Colonic mucosa (tissue), 4 donors: Measurements from ENCODE around the gene PLPPR3. TPM values are rescaled to one million over a fixed set of nuclear protein-coding genes. Genes with fewer than 3 reads are reported as not detected.

Source experiments
- DNase-seq: peaks from one replicate; pipeline ENCODE4 v3.0.0-alpha.2; 2020
- H3K27ac ChIP-seq: fragments of 200-600 bp; one replicate; pipeline ENCODE4 v1.8.0; 2021
- H3K27me3 ChIP-seq: fragments of 200-600 bp; one replicate; pipeline ENCODE4 v1.8.0; 2021
- H3K36me3 ChIP-seq: fragments of 200-600 bp; one replicate; pipeline ENCODE4 v1.8.0; 2021
- H3K4me1 ChIP-seq: fragments of 200-600 bp; one replicate; pipeline ENCODE4 v1.8.0; 2021; ENCODE audit warnings: mild to moderate bottlenecking
- H3K4me3 ChIP-seq: fragments of 200-600 bp; one replicate; pipeline ENCODE4 v1.8.0; 2021
- H3K9ac ChIP-seq, 2 donors: one replicate each; pipeline ENCODE4 v1.7.0; 2013; ENCODE audit warnings: control low read depth in 2 of 2, low read depth in 2 of 2, low read length in 2 of 2
- H3K9me3 ChIP-seq: fragments of 200-600 bp; one replicate; pipeline ENCODE4 v1.8.0; 2021
- intact Hi-C: fragments of 100-400 bp; cut with DNase I; formaldehyde crosslinking; loops from one replicate; pipeline ENCODE4 v1.14.1; 2022
- total RNA-seq, 2 donors: library from RNA; stranded (reverse); fragmentation: NEBNext Ultra II Directional in 1 of 2; extraction: Animal tissue kit (Norgen Biotek cat#: 25700) in 1 of 2; gene quantifications; one replicate each; pipeline ENCODE4 v1.2.1, GENCODE V29; 2021
- TF ChIP-seq, protein P1 (sequence below): fragments of 200-600 bp; IDR thresholded peaks from one replicate; pipeline ENCODE4 v1.8.0; 2022; ENCODE audit warnings: antibody characterized with exemption, mild to moderate bottlenecking
- donor health status: healthy.
- donor health status: DM: no; HTN: no; CAD: no.
- donor health status: DM: no; HTN: no; CAD: no.

PLPPR3 gene
- total RNA-seq, 2 donors from 2014 or later = 0.22 TPM; not detected in 1

DNA sequence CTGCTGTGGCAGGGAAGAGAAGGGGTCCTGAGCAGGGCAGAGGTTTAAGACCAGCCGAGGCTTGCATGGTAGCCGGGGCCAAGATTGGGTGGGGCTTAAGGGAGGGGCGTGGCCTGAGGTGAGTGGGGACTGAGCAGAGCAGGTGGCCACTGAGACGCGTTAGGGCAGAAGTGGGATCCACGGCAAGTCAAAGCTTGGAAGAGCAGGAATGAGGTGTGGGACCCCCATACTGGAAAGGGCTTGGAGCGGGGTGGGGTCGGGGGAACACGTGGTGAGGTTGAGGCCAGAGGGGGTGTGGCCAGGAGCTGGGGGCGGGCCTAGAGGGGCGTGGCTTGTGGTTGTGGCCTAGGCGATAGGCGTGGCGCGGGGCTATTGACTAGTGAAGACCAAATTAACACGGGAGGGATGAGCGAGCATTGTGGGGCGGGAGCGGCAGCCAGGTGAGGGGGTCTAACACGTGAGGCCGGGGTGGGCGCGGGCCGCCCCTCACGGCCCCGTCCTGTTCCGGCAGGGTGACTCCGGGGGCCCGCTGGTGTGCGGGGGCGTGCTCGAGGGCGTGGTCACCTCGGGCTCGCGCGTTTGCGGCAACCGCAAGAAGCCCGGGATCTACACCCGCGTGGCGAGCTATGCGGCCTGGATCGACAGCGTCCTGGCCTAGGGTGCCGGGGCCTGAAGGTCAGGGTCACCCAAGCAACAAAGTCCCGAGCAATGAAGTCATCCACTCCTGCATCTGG is 41.0 kb upstream of the PLPPR3 start:
- Histone ChIP-seq H3K9ac (peak overlapping the region in 1 of 2 donors; percentile 35), H3K36me3 (no peaks in the 10 kb centered on the region), H3K4me1 (no peaks in the 10 kb centered on the region), H3K27ac (no peak overlapping the region), H3K9me3 (no peaks in the 10 kb centered on the region), H3K4me3 (no peak overlapping the region), H3K27me3 (peaks cover 9% of the 10 kb centered on the region)
- DNase-seq = peak; percentile 74
- TF ChIP-seq, protein P1, sequence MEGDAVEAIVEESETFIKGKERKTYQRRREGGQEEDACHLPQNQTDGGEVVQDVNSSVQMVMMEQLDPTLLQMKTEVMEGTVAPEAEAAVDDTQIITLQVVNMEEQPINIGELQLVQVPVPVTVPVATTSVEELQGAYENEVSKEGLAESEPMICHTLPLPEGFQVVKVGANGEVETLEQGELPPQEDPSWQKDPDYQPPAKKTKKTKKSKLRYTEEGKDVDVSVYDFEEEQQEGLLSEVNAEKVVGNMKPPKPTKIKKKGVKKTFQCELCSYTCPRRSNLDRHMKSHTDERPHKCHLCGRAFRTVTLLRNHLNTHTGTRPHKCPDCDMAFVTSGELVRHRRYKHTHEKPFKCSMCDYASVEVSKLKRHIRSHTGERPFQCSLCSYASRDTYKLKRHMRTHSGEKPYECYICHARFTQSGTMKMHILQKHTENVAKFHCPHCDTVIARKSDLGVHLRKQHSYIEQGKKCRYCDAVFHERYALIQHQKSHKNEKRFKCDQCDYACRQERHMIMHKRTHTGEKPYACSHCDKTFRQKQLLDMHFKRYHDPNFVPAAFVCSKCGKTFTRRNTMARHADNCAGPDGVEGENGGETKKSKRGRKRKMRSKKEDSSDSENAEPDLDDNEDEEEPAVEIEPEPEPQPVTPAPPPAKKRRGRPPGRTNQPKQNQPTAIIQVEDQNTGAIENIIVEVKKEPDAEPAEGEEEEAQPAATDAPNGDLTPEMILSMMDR = no peak
- intact Hi-C loops = loop anchor here (10.0 kb wide), 1 partner anchor 122 kb away; the partner anchor contains the start of gene WDR18

DNA sequence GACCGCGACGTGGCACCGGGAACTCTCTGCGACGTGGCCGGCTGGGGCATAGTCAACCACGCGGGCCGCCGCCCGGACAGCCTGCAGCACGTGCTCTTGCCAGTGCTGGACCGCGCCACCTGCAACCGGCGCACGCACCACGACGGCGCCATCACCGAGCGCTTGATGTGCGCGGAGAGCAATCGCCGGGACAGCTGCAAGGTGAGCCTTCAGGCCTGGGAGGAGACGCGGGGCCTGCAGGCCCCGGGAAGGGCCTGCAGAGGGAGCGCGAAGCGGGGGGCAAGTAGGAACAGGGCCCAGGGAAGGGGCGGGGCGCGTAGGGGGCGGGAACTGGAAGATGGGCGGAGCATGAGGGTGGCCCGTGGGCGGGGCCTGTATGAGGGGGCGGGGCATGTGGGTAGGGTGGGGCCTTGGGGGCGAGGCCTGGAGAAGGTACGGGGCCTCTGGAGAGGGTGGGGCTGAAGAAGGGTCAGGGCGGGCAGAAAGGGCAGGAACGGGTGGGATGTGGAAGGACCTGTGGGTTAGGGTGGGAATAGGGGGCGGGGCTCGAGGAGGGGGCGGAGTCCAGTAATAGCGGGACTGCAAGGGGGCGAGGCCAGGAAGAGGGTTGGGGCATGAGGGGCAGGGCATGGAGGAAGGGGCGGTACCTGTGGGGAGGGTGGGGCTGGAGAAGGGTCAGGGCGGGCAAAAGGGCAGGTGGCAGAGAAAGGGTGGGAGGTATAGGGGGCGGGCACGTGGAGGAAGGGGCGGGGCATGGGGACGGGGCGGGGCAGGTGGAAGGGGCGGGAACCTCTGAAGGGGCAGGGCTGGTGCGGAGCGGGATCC is 40.2 kb upstream of the PLPPR3 start:
- Histone ChIP-seq H3K36me3 (no peaks in the 10 kb centered on the region), H3K27ac (no peak overlapping the region), H3K4me1 (no peaks in the 10 kb centered on the region), H3K4me3 (no peak overlapping the region), H3K9ac (peak overlapping the region in 1 of 2 donors; percentile 1), H3K27me3 (peaks cover 9% of the 10 kb centered on the region), H3K9me3 (no peaks in the 10 kb centered on the region)
- peak; percentile 76 for DNase-seq
- intact Hi-C loops = loop anchor here (10.0 kb wide), 1 partner anchor 123 kb away; the partner anchor contains the start of gene WDR18
- TF ChIP-seq, protein P1 = no peak

DNA sequence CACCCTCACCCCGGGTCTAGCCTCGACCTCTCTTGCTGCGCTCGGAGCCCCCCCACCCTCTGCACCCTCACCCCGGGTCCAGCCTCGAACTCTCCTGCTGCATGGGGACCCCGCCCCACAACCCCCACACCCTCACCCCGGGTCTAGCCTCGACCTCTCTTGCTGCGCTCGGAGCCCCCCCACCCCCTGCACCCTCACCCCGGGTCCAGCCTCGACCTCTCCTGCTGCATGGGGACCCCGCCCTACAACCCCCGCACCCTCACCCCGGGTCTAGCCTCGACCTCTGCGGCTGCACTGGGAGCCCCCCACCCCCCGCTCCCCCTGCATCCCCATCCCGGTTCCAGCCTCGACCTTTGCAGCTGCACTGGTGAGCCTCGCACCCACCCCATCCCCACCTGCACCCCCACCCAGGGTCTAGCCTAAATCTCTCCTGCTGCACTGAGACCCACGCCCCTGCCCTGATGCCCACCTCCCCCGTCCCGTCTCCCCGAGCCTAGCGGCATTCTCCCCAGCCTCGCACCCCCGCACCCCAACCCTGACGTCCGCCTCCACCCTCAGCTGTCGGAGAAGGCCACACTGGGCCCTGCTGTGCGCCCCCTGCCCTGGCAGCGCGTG is 39.5 kb upstream of the PLPPR3 start:
- Histone ChIP-seq H3K36me3 (no peaks in the 10 kb centered on the region), H3K9ac (peak overlapping the region in 1 of 2 donors; percentile 1), H3K4me3 (no peak overlapping the region), H3K9me3 (no peaks in the 10 kb centered on the region), H3K4me1 (no peaks in the 10 kb centered on the region), H3K27me3 (peaks cover 9% of the 10 kb centered on the region), H3K27ac (no peak overlapping the region)
- intact Hi-C loops = loop anchor here (10.0 kb wide), 1 partner anchor 124 kb away; the partner anchor contains the start of gene WDR18
- TF ChIP-seq, protein P1 = no peak
- no peak for DNase-seq

DNA sequence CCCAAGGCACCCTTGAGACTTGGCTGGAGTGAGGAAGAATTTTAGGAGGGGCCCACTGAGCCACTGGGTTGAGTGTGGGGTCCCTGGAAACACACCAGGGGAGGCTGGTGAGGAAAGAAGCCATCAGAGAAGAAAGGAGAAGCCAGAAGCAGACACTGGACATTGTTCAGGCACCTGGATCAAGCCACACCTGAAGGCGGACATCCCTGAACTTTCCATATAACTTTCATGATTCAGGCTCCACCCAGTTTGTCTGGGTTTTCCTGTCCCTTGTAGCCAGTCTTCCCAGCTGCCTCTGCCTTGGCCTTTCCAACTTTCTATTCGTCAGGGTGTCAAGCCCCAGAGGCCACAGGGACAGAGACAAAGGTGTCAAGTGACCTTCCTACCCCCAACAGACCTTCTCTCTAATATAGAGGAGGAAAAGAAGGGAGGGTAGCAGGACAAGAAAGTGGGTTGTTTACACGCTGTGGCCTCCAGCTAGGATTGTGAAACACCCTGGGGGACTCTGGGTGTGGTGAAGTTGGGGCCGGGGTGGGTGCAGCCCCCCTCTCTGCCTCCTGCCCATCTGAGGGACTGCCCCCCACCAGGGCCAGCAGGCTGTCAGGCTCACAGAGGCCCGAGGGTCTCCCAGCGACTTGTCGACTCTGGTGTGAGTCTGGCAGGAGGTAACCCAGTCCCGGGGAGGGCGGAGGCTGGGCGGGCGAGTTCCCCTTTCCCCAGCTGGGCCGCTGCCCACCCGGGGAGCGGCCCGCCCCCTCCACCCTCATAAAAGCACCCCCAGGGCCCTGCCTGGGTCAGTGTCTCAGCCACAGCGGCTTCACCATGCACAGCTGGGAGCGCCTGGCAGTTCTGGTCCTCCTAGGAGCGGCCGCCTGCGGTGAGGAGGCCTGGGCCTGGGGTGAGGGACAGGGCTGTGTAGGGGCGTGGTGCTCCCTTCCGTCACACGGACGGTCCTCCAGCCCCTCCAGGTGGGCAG is 37.4 kb upstream of the PLPPR3 start, which contains the start of gene CFD:
CFD (plus strand) TSS at position 797 of the 976 bp plus-strand sequence; CDS start at position 823, 26 bp downstream.
- intact Hi-C loops = loop anchor here (10.0 kb wide), 1 partner anchor 94 kb away; no protein-coding TSS in a partner anchor
- no peaks in the 10 kb centered on the region for H3K36me3 ChIP-seq
- peaks cover 9% of the 10 kb centered on the region for H3K27me3 ChIP-seq
- TF ChIP-seq, protein P1 = no peak
- DNase-seq = peak; percentile 58
- H3K9me3 ChIP-seq = no peaks in the 10 kb centered on the region
- H3K4me1 ChIP-seq = no peaks in the 10 kb centered on the region
- peak within 1 kb of the TSS; percentile 32 for H3K4me3 ChIP-seq
- H3K9ac ChIP-seq = peak within 1 kb of the TSS; percentile 38 to 76
- H3K27ac ChIP-seq = peak within 1 kb of the TSS; percentile 40
